Measurements from ENCODE around the gene PRX.
A peak's percentile ranks its signal among the peaks of the same experiment; 100 is the strongest.
"Not testable (repeated sequence)": the region's sequence is repeated elsewhere in the genome, so short reads cannot be mapped to it uniquely, and the experiment has no call there.

Gene PRX

GRCh38 chr19:40383668-40384248 lies 29.4 kb downstream of the PRX start:
- no peak for DNase-seq

- DNase-seq, result no peak
Observed at GRCh38 chr19:40381321-40381720, 31.9 kb downstream of the PRX start.

DNA sequence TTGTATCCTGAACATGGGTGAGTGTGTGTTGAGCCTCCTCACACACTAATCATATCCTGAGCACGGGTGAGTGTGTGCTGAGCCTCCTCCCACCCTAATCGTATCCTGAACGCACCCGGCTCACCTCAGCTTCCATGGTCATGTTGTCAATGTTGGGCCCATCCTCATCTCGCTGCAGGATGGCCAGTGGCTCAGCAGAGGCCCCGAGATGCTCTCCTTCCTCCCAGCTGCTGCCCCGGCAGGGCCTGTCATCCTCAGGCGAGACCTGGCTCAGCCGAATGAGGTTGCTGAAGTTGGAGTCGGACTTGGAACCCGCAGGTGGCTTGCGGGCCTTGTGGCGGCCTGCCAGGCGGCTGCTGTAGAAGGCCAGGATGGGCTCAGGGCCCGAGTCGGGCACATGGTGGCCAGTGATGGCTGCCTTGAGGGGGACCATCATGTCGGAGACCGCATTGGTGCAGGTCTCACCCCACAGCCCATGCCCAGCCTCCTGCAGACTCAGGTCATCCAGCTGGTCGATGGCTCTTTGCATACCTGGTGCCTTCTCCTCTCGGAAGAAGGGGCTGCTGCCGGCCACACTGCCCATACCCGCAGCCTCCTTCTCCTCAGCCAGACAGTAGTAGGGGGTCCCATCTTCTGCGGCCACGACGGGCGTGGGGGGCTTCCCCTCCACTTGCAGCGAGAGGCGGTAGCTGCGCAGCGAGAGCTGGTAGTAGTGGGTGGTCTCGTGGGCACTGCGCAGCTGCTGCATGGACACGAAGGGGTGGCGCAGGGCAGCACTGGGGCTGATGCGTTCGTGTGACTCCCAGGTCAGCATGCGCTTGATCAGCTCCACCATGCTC lies 32.8 kb downstream of the PRX start:
- no peak for DNase-seq

DNA sequence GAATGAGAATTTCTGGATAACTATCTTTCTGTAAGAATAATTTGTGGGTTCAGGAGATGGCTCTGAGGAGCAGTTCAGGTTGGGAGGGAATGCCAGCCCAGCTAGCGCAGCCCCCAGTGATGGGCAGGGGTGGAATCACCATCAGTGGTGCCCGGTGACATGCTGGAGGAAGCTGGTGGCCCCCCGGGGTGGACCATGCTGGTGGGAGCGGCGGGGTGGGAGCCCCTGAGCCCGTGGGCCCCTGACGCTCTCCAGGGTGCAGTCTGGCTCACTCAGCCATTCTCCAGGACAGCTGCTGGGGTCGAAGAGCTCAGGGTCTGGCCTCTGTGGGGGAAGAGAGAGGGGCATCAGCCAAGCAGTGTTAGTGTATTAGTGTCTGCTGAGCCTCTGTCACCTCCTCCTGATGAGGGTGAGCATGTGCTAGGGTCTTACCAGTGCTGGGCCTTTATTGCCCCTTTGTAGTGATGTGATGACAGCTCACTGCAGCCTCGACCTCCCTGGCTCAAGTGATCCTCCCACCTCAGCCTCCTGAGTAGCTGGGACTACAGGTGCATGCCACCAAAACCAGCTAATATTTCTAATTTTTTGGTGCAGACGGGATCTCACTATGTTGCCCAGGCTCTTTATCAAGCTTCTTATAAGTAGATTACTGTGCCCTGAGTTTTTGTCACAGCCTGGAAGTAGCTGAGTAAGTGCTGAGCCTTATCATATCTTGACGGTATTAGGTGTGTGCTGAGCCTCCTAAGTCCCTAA lies 33.6 kb downstream of the PRX start:
- DNase-seq, result no peak

DNA sequence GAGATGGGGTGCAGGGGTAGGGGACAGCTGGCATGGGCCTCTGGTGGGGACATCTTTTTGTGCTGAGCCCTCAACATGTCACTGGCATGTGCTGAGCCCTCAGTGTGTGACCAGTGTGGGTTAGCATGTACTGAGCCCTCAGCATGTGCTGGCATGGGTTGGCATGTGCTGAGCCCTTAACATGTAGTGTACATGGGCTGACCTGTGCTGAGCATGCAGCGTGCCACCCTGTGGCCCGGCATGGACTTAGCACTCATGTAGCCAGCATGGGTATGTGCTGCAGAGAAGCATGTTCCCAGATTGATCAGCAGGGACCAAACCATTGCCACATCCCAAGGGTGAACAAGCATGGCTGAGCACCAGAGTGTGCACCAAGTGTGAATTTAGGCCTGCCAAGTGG lies 34.7 kb downstream of the PRX start:
- no peak for DNase-seq

DNA sequence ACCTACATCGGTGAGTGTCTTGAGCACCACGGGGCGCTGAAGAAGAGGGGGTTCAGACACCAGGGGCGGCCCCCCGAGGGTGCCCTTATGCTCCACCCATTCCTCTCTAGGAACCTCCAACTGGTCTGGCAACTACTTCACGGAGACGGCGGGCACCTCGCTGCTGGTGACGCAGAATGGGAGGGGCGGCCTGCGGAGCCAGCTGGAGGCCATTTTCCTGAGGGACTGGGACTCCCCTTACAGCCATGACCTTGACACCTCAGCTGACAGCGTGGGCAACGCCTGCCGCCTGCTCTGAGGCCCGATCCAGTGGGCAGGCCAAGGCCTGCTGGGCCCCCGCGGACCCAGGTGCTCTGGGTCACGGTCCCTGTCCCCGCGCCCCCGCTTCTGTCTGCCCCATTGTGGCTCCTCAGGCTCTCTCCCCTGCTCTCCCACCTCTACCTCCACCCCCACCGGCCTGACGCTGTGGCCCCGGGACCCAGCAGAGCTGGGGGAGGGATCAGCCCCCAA lies 35.2 kb downstream of the PRX start:
- no peak for DNase-seq

GRCh38 chr19:40376286-40376862 lies 36.8 kb downstream of the PRX start:
- DNase-seq, result no peak

DNA sequence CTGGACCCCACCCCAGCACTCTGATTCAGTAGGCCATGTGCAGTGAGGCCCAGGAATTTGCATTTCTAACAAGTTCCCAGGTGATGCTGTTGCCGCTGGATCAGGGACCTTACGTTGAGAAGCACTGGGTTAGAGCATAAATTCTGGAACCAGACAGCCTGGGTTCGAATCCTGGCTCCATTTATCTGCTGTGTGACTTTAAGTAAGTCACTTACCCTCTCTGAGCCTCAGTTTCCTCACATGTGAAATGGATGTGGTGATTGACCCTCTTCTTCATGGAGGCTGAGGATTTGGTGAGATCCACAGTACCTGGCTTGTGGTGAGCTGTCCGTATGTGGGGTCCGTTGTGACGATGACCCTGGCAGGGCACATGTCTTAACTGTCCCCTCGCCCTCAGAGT lies 39.1 kb downstream of the PRX start:
- DNase-seq, result no peak

GRCh38 chr19:40371802-40372122 lies 41.4 kb downstream of the PRX start:
- no peak for DNase-seq

GRCh38 chr19:40370997-40371801 lies 42.0 kb downstream of the PRX start:
- no peak for DNase-seq

DNA sequence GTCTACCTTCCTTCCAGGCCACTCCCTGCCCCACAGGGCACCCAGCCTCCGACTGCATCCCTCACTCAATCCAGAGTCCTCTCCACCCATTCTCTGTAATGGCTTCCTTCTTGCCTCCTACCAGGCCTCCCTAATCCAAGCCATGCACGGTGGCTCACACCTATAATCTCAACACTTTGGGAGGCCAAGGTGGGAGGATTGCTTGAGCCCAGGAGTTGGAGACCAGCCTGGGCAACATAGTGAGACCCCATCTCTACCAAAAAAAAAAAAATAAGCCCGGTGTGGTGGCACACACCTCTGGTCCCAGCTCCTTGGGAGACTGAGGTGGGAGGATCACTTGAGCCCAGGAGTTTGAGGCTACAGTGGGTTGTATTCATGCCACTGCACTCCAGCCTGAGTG lies 42.9 kb downstream of the PRX start:
- DNase-seq, result not testable (repeated sequence)

DNA sequence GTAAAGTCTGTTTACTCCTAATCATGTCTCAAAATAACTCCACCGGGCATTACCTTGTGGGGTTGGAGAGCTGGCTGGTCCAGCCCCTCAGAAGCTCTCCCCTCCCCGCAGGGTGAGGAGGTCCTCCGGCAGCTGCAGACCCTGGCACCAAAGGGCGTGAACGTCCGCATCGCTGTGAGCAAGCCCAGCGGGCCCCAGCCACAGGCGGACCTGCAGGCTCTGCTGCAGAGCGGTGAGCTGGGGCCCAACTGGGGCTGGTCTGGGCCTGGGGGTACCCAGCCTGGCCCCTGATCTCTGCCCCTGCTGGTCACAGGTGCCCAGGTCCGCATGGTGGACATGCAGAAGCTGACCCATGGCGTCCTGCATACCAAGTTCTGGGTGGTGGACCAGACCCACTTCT lies 43.4 kb downstream of the PRX start:
- no peak for DNase-seq

DNA sequence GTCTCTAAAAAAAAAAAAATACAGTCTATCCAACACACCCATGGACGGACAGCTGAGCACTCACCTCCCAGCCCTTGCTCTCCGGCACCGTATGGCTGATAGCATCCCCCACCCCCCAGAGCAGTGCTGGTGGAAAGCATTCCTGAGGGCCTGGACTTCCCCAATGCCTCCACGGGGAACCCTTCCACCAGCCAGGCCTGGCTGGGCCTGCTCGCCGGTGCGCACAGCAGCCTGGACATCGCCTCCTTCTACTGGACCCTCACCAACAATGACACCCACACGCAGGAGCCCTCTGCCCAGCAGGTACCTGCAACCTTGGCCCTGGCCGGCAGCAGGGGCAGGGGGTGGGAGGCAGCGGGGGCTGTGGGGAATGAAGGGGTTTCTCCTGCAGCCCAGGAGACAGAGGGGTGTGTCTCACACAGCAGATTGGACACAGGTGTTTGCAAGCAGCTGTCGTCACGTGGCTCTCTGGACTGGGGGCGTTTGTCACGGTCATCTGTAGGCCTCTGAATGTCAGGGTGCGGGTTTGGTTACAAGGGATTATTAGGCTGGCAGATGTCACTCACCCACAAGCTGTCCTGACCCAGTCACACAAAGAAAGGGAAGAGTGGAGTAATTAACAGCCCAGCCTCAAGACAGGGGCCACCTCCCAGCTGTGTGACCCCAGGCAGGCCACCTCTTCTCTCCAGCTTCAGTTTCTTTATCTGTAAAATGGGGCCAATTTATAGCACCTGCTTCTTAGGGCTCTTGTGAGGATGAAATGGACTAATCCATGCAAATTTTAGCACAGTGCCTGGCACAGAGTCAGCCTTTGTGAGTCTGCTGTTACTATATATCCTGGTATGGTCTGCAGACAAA lies 45.4 kb downstream of the PRX start:
- no peak for DNase-seq

GRCh38 chr19:40366697-40367561 lies 46.2 kb downstream of the PRX start:
- no peak for DNase-seq

GRCh38 chr19:40365613-40366401 lies 47.4 kb downstream of the PRX start:
- DNase-seq, result peak; percentile 60

DNA sequence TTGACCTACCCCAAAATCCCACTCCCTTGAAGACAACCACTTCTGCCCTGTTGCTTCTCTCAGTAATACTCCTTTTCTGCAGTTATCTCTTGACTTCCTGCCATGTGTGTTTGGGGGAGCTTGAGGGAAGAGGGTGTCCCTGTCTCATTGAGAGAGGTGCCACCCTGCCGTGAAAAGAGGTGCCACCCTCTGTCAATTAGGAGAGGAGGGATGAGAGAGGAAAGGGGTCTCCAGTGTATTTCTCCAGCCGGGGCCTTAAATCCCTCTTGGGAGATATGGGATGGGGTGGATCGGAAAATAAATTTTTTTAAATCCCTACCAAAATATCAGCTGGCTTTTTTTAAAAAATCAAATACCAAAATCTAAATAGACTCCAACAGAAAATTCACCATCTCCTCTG lies 48.2 kb downstream of the PRX start:
- DNase-seq, result no peak

DNA sequence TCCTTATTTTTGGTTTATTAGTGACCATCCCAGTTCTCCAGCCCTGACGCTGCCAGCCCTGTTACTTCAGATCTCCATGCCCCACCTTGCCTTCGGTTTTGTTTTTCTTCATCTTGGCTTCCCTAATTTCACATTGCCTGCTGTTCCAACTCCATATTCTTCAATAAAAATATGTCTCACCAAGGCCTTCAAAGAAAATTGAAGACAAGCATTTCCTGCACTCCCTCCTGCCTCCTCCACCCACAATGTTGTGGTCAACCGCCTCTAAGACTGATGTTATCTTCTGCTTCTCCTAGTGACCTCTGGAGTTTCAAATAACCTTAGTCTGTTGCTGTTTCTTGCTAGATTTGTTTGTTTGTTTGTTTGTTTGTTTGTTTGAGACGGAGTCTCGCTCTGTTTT lies 50.1 kb downstream of the PRX start:
- DNase-seq, result no peak

DNA sequence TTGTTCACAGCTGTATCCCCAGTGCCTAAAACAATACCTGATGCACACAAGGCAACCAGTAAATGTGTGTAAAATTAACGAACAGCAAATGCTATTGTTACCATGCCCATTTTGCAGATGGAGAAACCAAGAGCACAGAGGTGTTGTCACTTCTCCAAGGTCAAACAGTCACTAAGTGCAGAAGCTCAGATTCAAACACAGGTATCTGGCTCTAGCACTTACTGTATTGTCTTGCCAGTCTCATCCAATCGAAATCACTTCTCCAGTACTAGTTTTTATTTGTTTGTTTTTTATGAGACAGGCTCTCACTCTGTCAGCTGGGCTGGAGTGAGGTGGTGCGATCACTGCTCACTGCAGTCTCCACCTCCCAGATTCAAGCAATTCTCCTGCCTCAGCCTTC lies 51.0 kb downstream of the PRX start:
- DNase-seq, result no peak

DNA sequence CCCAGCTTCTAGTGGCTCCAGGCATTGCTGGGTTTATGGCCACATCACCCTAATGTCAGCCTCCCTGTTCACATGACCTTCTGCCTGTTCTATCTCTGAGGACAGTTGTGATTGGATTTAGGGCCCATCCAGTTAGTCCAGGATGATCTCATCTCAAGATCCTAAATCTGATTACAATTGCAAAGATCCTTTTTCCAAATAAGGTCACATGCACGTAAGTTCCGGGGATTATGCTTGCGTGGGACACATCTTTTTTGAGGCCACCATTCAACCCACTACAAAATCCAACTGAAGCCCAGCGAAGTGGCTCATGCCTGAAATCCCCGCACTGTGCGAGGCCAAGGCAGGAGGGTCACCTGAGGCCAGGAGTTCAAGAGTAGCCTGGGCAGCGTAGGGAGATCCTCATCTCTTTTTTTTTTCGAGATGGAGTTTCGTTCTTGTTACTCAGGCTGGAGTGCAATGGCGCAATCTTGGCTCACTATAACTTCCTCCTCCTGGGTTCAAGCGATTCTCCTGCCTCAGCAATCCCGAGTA lies 52.4 kb downstream of the PRX start:
- peak; percentile 28 for DNase-seq

All from CD4-positive, alpha-beta T cell treated with Interleukin-15 for 1 hour (primary cell).